ENCODE measurements around the gene ZFP36L2.
"Not testable (repeated sequence)": the region's sequence is repeated elsewhere in the genome, so short reads cannot be mapped to it uniquely, and the experiment has no call there.

Gene ZFP36L2

DNA sequence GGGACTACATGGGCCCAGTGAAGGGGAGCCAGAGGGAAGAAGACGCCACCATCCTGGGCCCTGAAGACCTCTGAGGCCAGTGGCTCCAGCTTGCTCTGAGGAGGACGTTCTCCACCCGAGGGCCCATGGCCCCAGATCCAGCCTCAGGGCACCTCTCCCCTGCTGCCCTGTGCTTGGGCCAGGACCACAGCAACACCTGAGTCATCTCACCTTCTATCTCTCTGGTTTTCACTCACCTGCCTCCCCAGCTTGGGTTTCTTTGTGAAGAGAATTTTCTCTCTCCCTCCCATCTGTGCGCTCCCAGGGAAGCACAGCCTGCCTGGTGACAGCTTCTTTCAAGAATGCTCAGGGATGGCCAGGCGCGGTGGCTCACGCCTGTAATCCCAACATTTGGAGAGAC lies 19.8 kb downstream of the ZFP36L2 start:
- no peak for DNase-seq

DNA sequence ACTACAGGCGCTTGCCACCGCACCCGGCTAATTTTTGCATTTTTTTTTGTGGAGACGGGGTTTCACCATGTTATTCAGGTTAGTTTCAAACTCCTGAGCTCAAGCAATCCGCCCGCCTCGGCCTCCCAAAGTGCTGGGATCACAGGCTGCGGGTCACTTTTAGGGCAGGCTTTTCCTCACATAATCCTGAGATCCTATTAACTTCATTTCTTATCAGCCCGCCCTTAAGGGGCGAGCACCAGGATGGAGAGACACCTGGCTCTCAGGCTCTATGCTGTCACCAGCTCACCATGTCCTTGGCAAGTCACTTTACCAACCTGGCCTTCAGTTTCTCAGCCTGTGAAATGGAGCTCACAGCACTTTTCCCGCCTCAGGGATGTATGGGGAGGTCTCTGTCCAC lies 23.0 kb downstream of the ZFP36L2 start:
- DNase-seq = no peak

DNA sequence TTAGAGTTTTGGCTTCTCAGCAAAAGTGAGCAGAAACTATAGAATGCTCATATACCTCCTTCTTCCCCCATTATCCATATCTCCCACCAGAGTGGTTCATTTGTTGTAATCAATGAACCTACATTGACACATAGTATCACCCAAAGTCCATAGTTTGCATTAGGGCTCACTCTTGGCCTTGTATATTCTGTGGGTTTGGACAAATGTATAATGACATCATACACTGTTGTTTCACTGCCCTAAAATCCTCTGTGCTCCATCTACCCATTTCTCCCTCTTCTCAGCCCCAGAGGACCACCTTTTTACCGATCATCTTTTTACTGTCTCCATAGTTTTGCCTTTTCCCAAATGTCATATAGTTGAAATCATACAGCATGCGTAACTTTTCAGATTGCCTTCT lies 24.1 kb downstream of the ZFP36L2 start:
- DNase-seq = no peak

DNA sequence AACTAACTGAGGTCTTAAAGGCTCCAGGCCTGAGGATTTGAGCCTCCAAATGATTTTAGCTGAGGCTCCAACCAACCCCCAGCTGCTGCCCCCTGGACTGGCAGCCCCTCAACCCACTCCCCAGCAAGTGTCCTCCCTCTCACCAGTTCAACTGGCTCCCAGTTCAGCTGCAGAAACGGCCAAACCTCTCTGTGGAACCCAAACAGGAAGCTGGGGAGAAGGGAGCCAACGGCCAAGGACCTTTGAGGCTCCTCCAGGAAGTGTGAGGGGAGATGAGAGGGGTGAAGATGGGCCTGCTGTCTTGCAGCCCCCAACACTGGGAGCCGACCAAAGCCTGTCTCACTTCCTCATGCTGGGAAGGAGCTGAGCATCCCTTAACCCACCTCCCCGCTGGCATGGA lies 24.9 kb downstream of the ZFP36L2 start:
- DNase-seq = no peak

DNA sequence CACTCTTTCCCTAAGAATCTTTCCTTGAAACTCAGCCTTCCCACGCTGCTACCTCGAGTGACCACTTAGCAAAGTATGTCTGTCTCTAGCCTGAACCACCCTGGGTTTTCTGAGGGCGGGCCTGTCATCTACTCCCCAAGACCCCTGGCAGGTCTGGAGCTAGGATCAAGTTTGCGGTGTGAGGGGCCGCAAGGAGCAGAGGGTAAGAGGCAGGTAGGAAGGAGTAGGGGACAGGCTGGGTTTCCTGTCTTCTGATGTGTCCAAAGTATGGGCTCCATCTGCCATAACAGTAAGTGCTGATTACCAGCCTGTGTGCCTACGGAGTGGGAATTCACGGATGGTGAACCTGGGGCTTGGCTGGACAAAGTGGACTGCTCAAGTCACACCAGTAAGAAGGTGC lies 25.4 kb downstream of the ZFP36L2 start:
- DNase-seq = no peak

DNA sequence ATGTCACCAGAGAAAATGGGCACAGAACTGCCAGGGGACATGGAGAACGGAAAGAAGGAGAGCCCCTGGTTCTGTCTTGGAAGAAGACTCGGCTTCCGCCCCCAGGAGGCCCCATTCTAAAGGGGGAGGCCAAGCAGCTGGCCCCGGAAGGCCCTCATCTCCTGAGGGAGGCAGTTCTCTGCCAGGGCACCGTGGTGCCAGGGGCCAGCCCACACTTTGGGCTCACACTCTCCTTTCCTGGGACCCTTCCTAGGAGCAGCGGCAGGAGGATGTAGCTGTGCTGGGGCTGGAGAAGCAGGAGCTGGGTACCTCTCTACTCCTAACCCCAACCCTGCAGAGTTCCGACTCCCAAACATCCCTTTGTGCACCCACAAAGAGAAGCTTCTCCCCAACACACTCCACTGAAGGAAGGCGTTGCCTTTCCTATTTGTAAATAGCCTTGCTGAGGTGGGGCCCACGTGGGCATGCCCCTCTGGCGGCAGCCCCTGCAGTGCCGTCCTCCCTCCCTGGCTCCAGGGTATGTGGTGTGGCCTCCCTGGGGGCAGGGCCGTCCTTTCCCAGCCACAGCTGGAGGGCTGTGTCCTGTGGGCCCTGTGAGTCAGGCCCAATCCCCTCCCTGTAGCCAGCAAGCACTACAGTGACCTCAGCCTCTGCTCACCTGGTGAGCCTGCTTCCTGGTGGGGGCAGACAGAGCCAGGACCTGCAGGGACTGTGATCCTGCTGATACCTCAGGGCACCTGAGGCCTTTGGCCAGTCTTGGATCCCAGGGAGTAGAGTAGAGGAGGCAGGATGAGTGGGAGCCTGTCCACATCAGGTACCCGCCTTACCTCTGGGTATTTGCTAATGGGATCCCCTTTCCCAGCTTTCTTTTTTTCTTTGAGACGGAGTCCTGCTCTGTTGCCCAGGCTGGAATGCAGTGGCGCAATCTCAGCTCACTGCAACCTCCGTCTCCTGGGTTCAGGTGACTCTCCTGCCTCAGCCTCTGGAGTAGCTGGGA lies 26.6 kb downstream of the ZFP36L2 start:
- DNase-seq = no peak

DNA sequence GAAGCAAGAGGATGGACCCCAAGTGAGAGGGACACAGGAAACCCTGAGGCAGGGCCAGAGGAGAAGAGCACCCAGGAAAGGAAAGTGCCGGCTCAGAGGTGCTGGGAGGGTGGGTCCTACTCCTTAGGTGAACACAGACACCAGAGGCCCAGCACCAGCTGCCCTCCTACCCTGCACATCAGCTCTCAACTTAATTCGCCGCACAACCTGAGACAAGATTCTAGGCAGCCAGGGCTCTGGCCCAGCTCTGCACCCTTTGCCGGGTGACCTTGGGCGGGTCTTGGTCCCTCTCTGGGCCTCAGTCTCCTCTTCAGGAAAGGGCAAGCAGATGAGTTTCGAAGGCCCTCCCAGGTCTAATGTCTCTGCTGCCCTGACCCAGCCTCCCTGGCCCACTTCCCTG lies 28.1 kb downstream of the ZFP36L2 start:
- DNase-seq = no peak

DNA sequence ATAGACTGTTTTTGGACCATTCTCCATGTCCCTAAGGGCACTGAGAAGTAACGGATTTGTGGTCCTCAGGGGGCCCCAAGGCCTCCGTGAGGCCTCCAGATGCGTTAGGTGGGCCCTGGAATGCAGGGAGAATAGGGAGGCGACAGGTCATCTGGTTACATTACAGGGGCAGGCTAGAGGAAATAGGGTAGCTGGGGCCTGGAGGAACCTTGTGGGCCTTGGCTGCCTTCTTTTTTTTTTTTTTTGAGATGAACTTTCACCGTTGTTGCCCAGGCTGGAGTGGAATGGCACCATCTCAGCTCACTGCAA lies 28.9 kb downstream of the ZFP36L2 start:
- DNase-seq = no peak

DNA sequence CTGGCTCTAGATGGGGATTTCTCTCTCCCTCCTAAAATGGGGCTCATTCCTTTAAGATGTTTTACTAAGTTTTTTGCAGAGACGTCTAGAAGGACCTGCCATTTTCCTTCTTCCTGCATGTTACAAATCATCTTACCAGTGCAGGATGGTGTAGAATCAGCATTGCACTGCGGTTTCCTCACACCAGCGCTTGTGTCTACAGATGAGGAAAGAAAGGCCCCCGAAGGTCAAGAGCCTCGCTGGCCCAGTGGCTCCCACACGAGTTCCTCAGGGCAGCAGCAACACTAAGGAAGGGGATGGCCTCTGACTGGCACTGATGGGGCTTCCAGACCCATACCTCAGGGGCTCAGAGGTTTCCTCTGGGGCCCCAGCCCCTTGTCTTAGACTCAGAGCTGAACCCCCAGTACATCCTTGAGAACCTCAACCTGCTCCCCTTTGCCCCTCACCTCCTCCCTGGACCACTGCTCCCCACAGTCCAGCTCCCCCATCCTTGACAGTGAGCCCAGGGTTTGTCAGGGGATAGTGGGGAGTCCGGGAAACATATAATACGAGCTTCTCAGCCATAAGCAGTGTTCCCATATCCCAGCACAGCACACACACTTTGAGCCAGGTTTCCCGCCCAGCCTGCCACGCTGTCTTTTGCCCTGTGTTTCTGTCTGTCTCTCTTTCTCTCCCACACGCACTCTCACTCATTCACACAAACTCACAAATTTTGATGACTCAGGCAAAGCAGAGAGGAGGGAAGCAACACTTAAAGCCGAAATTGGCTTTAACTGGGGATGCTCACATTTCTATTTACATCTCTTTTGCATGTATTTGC lies 29.4 kb downstream of the ZFP36L2 start:
- DNase-seq = no peak

DNA sequence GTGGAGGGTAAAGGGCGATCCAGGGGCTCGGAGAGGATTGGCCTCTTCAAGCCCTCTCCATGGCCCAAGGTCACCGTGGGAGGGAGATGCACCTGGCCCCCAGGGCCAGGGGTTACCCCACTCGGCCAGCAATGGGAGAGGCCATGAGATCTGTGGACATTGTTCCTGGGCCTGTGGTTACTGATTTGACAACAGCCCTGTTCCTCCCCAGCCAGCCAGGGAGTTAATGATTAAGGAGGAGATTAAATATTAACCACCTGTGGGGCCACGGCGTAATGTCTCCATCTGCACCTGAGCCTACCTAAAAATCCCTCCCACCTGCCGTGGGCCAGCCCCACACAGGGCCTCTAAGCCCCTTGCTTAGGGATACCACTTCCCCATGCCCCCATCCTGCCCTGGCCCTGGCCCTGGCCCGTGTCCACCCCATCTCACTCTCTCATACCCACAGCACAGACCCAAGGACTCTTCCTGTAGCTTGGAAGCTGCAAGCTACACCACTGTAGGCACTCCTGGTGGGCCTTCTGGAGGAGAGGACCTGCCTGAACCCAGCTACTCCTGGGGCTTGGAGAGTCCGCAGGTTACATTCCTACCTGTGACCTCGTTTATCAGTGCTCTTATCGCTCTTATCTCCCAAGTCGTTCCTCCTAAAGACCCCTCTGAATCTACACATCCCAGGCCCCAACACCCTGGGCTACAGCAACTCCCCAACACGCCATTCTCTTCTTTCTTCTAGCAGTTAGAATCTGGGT lies 32.1 kb downstream of the ZFP36L2 start:
- DNase-seq = no peak

DNA sequence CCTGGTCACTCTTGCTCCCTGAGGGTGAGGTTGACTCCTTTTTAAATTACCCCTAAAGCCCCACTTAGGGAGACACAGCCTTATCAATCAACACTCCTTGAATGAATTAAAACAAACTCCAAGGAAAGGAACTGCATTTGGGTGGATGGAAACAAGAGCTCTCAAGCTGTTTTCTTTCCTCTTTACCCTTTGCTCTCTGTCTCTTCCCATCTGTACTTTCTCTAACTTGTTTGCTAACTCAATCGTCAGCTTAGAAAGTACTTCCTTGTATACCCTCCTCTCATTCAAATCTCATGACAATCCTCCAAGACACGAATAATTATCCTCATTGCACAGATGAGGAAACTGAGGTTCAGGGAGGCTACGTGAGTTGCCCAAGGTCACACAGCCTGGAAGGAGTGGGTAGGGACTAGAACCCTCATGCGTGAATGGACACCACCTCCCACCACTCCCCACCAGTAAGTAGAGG lies 32.7 kb downstream of the ZFP36L2 start:
- no peak for DNase-seq

DNA sequence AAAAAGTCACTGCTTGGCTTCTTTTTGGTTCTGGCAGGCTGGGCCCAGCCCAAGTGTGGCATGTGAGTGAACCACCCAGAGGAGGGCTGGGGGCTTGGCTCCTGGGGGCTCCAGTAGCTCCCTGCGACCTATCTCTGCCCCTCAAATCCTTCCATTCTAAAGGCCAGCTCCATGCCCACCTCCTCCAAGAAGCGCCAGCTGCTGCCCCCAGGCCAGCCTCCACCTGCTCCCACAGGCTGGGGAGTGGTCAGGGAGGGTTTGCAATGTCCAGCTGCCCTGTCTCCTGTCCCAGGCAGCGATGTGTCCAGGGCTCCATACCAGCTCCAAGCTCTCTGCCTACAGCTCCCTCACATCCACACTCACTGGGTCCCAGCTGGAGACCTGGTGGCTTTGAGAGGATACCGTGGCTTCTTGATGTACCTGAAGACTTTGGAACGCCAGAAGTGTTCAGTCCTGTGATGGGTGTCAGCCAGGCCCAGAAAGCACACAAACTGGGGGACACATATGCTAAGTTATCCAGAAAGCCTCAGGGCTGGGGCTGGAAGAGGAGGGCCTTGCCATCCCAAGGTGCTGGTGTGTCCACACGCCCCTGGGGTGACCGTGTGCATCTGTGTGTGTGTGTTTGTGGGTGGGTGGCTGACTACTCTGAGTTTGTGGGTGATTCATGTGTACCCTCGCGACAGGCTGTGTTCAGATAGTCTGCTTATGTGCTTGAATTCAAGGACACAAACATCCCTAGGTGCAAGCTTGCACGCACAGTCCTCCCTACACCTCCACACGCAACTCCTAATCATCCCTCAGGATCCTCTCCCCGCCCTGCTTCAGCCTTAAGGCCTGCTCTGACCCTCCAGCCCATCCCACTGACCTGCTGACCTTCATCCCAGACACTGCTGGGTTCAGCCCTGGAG lies 33.4 kb downstream of the ZFP36L2 start:
- peak in 1 of 2 experiments; percentile 25 for DNase-seq

DNA sequence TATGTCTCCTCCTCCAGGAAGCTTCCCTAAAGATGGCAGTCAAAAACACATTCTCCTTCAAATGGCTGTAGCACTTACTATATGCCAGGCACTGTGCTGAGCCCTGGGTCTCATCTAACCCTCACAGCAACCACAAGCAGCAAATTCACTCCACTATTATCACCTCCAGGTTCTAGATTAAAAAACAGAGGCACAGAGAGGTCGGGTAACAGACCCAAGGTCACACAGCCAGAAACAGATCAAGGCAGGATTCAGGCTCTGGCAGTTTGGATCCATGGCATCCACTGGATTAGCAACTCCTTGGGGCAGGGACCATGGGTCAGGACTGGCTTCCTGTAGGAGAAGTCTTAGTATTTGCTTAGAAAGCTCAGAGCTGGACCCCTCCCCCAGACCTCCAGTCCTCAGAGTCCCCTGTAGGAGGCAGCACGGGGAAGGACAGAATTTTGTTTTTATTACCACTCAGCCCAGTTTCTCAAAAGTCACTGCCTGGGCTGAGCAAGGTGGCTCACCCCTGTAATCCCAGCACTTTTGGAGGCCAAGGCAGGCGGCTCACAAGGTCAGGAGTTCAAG lies 34.4 kb downstream of the ZFP36L2 start:
- DNase-seq = peak in 1 of 2 experiments; percentile 24

DNA sequence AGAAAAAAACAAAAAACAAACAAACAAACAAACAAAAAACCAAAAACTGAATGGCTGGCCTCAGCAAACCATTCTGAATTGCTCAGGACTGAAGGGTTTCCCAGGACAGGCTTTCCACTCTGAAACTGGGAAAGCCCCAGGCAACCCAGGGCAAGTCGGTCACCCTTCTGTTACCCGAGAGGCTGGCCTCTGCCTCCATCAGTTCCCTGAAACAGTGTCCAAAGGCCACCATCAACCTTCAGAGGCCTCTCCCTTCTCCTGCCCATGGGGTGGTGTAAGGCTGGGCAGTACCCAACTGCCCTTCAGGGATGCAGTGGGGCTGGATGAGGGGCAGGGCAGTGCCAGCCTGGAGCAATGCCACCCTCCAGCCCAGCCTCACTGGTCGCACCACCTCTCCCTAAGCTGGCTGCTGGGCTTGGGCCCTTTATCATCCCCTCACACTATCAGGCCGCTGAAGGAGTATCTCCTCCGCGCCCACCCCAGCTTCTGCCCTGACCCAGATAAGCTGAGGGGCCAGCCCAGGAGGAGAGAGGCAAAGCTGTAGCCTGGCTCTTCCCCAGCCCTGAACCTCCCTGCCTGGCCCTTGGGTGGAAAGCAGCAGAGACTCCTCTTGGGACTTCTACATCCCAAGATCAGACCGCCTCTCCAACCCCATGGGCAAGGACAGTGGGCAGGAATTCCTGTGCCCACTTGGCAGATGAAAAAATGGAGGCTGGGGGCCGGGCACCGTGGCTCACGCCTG lies 35.9 kb downstream of the ZFP36L2 start:
- no peak for DNase-seq

DNA sequence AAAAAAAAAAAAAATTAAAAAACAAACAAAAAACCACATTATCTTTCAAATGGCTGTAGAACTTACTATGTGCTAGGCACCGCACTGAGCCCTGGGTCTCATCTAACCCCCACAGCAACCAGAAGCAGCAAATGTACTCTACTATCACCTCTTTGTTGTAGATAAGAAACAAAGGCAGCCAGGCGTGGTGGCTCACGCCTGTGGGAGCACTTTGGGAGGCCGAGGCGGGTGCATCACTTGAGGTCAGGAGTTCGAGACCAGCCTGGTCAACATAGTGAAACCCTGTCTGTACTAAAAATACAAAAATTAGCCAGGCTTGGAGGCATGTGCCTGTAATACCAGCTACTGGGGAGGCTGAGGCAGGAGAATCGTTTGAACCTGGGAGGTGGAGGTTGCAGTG lies 36.5 kb downstream of the ZFP36L2 start:
- DNase-seq = not testable (repeated sequence)

DNA sequence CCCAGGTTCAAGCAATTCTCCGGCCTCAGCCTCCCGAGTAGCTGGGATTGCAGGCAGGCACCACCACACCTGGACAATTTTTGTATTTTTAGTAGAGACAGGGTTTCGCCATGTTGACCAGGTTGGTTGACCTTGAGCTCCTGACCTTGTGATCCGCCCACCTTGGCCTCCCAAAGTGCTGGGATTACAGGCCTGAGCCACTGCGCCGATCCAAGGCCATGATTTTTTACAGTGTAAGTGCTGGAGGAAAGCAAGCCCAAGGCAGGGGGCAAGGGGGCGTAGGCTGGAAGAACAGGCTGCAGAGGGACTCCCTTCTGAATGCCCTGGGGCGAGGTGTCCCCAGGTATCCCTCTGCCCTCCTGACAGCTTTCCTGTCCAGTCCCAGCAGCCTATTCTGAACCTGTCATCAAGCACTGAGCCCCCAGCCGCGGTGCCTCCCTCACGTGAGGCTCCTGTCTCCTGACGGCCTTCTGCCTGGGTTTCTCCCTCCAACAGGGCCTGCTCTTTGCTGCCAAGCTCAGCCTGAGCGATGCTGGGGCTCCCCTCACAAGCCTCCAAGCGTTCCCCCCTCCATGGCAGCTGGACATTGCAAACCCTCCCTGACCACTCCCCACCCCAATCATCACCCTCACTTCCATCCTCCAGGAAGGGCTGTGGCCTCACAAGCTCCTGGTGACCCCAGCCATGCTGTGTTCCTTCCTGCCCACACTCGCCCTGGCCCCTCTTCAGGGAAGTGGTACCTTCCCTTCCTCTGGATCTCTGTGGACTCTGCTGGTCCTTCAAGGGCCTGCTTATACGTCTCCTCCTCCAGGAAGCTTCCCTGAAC lies 37.6 kb downstream of the ZFP36L2 start:
- DNase-seq = no peak

DNA sequence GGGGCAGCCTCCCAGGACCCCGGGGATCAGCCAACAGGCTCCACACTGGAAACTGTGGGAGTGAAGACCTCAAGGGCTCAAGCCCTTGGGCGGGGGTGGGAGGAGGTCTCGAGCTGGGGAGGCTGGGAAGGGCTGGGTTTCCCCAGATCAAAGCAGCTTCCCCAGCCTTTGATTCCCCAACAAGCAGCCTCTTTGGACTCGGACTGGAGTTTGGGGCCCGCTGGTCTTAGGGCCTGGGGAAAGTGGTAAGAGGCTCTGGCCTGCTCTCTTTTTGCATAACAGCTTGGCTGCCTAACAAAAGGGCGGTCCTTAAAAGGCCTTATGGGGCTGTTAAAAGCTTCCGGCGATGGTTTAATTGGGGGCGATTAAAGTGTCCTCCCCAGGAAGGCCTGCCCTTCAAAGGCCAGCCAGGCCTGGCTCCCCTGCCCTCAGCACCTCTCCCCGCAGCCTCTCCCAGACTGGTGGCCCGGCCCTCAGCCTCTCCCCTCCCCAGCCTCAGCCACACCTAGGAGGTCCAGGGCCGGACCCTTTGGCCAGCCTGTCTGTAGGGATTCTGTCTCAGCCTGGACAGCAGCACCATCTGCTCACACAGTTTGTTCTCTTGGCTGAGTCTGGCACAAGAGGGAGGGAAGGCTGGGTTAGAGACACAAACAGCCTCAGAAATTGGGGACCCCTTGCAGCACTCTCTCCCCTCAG lies 39.6 kb downstream of the ZFP36L2 start:
- no peak for DNase-seq

DNA sequence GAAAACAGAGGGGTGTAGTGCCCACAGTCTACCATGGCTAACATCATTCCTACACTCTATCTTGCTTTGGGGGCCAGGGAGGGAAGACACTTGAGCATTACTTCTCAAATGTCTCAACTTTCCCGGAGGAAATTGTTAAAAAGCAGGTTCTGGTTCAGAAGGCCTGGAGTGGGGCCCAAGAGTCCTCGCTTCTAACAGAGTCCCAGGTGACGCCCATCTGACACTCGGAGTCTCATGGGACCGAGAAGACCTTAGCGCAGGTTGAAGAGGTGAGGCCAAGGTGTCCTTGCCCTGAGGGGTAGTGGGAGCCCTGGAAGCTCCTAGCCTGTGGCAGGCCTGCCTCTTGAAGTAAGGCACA lies 40.1 kb downstream of the ZFP36L2 start:
- no peak for DNase-seq

DNA sequence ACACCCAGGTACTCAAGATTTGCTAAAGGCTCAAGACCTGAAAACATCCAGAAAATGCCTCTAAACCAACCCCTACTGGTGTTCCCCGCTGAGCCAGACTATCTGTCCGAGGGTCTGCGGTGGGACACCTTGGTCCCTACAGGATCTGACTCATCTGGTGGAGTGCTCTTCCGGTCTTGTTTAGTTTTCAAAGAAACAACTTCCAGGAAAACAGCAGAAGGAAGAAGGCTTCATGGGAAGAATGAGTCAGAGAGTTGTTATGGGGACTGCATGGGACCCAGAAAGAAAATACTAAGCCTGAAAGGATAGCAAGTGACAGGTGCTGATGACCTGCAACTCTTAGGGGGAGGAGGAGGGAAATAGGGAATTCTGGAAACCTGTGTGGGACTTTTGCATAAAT lies 41.3 kb downstream of the ZFP36L2 start:
- no peak for DNase-seq

All from activated CD4-positive, alpha-beta T cell treated with anti-CD3 and anti-CD28 coated beads, Interleukin-2, amount 50 U/mL, for 4 hours (primary cell).